GM18505 (cell line): ENCODE results near the gene APBB1IP.
"Not testable (repeated sequence)": the region's sequence is repeated elsewhere in the genome, so short reads cannot be mapped to it uniquely, and the experiment has no call there.

Experiments used
- ATAC-seq: cut with Tn5 transposase; IDR thresholded peaks from one replicate; pipeline ENCODE4 v1.9.1; 2021; ENCODE audit not compliant: unreplicated experiment
- POLR2A ChIP-seq: IDR thresholded peaks from 4 replicates; pipeline ENCODE4 v1.6.1; 2011; ENCODE audit warnings: borderline replicate concordance; ENCODE audit not compliant: insufficient read depth, insufficient read length; ENCODE audit errors: extremely low read depth

The APBB1IP gene

GRCh38 chr10:26455567-26456315 is 17.6 kb downstream of the APBB1IP start:
- ATAC-seq: no peak
- TF ChIP-seq POLR2A: no peak

DNA sequence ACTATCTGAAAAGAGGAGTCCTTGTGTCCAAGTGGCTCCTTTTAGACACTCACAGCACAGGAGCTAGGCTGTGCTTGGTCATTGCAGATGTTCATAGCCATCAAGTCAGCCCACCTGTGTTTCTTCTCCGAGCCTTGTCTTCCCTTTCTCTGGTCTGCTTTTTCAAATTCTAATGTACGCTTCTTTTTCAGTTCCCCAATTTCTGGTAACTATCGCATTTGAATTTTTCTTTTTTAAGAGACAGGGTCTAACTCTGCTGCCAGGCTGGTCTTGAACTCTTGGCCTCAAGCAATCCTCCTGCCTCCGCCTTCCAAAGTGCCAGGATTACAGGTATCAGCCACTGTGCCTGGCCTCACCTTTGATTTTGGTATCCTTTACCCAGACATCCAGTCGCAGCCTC is 18.9 kb downstream of the APBB1IP start:
- ATAC-seq: peak; percentile 86
- no peak for TF ChIP-seq POLR2A

DNA sequence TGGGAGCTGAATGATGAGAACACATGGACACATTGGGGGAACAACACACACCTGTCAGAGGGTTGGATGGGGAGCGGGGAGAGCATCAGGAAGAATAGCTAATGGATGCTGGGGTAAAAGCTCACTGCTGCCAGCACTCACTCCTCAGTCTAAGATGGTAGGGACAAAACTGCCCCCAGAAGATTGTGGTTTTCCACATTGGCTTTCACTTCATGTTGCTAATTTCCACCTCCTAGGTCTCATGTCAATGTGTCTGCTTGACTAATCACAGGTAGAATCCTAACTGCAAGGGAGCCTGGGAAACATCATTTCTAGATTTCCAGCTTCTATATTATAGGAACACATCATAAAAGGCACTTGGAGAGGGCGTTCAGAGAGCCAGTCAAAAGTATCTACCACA is 22.6 kb downstream of the APBB1IP start:
- TF ChIP-seq POLR2A: no peak
- ATAC-seq: no peak

DNA sequence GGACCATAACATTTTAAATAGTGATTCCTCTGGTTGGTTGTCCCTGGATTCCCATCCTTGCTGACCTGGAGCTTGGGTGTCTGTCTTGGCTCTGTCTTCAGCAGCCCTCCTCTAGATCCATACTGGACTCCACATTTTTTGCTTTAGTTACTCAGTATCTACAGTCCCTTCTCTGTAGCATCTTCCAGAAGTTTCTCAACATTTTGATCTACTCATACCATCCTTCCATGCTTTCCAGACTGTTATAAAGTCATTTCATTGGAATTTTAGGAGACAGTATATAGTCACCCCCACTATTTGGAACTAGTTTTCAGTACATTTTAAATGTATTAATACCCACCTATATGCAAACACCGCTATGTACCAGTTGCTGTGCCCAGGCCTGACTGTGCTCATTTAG is 25.8 kb downstream of the APBB1IP start:
- TF ChIP-seq POLR2A: no peak
- ATAC-seq: no peak

GRCh38 chr10:26464632-26465280 is 26.6 kb downstream of the APBB1IP start:
- no peak for TF ChIP-seq POLR2A
- no peak for ATAC-seq

DNA sequence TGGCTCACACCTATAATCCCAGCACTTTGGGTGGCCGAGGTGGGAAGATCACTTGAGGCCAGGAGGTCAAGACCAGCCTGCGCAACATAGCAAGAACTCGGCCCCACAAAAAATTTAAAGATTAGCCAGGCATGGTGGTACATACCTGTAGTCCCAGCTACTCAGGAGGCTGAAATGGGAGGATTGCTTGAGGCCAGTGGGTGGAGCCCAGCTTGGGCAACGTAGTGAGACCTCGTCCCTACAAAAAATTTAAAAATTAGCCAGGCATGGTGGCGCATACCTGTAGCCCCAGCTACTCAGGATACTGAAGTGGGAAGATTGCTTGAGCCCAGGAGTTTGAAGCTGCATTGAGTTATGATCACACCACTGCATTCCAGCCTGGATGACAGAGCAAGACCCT is 28.4 kb downstream of the APBB1IP start:
- ATAC-seq: not testable (repeated sequence)

- TF ChIP-seq POLR2A: no peak
- no peak for ATAC-seq
Measured at GRCh38 chr10:26467639-26468038, 29.5 kb downstream of the APBB1IP start.

DNA sequence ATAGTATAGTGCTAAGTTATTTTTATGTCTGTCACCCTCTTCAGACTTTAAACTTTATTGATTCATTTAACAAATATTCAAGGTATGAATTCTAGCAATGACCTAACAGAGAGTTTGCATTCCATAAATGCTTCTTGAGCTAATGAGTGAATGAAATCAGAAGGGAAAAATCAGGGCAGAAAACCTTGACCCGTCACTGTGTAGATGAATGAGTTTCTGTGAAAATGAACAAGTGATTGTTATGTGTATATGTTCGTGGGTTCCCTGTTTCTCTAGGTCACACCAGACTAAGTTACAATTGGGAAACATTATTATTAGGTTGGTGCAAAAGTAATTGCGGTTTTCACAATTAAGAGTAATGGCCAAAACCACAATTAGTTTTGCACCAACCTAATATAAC is 30.1 kb downstream of the APBB1IP start:
- TF ChIP-seq POLR2A: no peak
- no peak for ATAC-seq

DNA sequence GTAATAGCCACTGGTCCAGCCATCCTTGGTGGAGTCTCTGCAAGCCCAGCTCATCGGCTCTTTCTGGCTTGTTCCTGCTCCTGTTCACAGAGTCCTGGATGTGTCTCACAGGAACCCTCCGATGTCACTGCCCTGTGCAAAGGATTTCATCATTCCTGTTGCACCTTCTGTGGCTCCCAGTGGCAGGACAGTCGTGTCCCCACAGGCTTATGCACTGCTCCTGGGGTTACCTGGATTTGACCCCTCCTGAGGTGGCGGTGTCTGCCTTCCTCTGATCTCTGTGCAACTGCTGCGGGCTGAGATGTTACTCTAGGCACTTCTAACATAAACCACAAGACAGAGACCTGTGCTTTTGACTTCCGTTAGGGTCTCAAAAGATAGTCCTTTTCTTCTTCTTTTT is 30.6 kb downstream of the APBB1IP start:
- peak; percentile 50 for ATAC-seq
- TF ChIP-seq POLR2A: no peak

GRCh38 chr10:26472492-26472778 is 34.3 kb downstream of the APBB1IP start:
- TF ChIP-seq POLR2A: no peak
- no peak for ATAC-seq

GRCh38 chr10:26474026-26474425 is 35.9 kb downstream of the APBB1IP start:
- no peak for TF ChIP-seq POLR2A
- ATAC-seq: no peak

DNA sequence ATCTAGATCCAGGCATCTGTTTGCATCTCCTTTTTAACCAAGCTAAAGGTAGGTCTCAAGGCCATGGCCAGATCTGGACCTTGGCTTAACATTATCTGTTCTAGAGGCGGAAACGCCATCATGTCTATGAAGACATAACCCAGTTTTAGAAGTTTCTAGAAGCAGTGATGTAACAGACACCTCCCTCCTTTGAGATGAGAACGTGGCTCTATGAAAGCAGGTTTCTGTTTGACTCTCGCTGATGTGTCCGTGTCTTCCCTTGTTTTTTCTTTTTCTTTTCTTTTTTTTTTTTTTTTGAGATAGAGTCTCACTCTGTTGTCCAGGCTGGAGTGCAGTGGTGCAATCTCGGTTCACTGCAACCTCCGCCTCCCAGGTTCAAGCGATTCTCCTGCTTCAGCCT is 36.7 kb downstream of the APBB1IP start:
- not testable (repeated sequence) for ATAC-seq

- ATAC-seq: no peak
- TF ChIP-seq POLR2A: no peak
Measured at GRCh38 chr10:26475386-26475785, 37.2 kb downstream of the APBB1IP start.

GRCh38 chr10:26477501-26477900 is 39.4 kb downstream of the APBB1IP start:
- no peak for TF ChIP-seq POLR2A
- ATAC-seq: no peak

DNA sequence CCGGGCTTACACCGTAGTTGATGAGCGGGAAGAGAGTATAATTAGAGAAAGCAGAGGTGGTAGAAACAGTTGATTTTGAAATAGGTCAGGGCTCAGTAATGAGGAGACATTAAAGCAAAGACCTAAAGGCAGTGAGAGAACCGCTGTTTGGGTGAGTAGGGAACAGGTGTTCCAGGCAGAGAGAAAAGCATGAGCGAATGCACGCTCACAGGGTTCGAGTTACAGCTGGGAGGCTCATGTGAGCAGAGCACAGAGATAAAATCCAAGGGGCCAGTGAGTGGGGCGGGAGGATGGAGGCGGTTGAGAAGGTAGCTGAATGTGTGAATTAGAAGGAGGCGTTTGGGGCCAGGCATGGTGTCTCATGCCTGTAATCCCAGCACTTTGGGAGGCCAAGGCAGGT is 39.9 kb downstream of the APBB1IP start:
- no peak for TF ChIP-seq POLR2A
- no peak for ATAC-seq
